Fibroblast of the aortic adventitia (primary cell): ENCODE measurements around the gene ADGRG7. TPM values are rescaled to one million over a fixed set of nuclear protein-coding genes. Genes with fewer than 3 reads are reported as not detected.
A peak's percentile ranks its signal among the peaks of the same experiment; 100 is the strongest.

ENCODE experiments used
- DNase-seq: peaks from one replicate; pipeline ENCODE4 v3.0.0-alpha.2; 2010; ENCODE audit warnings: low read depth
- H3K4me3 ChIP-seq: 2 replicates; pipeline ENCODE4 v1.5.1; 2011; ENCODE audit warnings: low read depth, mild to moderate bottlenecking, control low read depth, low read length, moderate library complexity
- total RNA-seq: library from RNA; depleted of rRNA; stranded (reverse); fragments of >200 nt; gene quantifications from 2 replicates; pipeline ENCODE4 v1.2.3, GENCODE V29; 2012; ENCODE audit warnings: low replicate concordance
- TF ChIP-seq, protein P1 (sequence below): IDR thresholded peaks from 2 replicates; pipeline ENCODE4 v1.5.1; 2011; ENCODE audit warnings: mild to moderate bottlenecking, low read length, control low read depth, inconsistent platforms; ENCODE audit not compliant: insufficient read depth

ADGRG7 gene
- total RNA-seq, 1 donor = not detected

GRCh38 chr3:100629421-100630127, 20.2 kb downstream of the ADGRG7 start:
- TF ChIP-seq, protein P1, sequence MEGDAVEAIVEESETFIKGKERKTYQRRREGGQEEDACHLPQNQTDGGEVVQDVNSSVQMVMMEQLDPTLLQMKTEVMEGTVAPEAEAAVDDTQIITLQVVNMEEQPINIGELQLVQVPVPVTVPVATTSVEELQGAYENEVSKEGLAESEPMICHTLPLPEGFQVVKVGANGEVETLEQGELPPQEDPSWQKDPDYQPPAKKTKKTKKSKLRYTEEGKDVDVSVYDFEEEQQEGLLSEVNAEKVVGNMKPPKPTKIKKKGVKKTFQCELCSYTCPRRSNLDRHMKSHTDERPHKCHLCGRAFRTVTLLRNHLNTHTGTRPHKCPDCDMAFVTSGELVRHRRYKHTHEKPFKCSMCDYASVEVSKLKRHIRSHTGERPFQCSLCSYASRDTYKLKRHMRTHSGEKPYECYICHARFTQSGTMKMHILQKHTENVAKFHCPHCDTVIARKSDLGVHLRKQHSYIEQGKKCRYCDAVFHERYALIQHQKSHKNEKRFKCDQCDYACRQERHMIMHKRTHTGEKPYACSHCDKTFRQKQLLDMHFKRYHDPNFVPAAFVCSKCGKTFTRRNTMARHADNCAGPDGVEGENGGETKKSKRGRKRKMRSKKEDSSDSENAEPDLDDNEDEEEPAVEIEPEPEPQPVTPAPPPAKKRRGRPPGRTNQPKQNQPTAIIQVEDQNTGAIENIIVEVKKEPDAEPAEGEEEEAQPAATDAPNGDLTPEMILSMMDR = no peak
- no peak overlapping the region for H3K4me3 ChIP-seq
- no peak for DNase-seq

DNA sequence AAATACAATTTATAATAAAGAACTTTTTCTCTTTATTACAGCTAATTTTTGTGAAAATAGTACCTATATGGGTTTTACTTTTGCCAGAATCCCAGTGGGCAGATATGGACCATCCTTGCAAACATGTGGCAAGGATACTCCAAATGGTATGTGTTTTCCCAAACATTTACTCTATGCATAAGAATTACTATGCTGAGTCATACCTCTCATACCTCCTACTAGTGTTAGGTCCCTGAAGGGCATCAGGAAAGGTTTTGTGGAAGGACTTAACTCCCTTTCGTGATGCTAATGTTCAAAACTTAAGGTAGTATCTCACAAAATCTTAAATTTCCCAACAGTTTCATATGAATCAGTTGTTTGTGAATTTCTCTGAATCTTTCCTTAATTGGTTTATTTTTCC, 21.3 kb downstream of the ADGRG7 start:
- TF ChIP-seq, protein P1 = no peak
- no peak overlapping the region for H3K4me3 ChIP-seq
- no peak for DNase-seq

GRCh38 chr3:100631236-100631635, 21.8 kb downstream of the ADGRG7 start:
- H3K4me3 ChIP-seq = no peak overlapping the region
- TF ChIP-seq, protein P1 = no peak
- DNase-seq = no peak

GRCh38 chr3:100634493-100635272, 25.3 kb downstream of the ADGRG7 start:
- peak; percentile 32 for DNase-seq
- TF ChIP-seq, protein P1 = no peak

GRCh38 chr3:100635273-100635701, 25.9 kb downstream of the ADGRG7 start:
- TF ChIP-seq, protein P1 = no peak
- no peak for DNase-seq
- no peak overlapping the region for H3K4me3 ChIP-seq

More at GRCh38 chr3:100634493-100635272, 25.3 kb downstream of the ADGRG7 start:
- no peak overlapping the region for H3K4me3 ChIP-seq

GRCh38 chr3:100637197-100637631, 27.8 kb downstream of the ADGRG7 start:
- peak; percentile 17 for DNase-seq
- H3K4me3 ChIP-seq = no peak overlapping the region
- TF ChIP-seq, protein P1 = no peak
